ENCODE measurements around the gene PDX1. TPM values are rescaled to one million over a fixed set of nuclear protein-coding genes. Genes with fewer than 3 reads are reported as not detected.

Gene PDX1
- 0.05 to 0.22 TPM (median 0.07 TPM) in 4 of 5 replicates, not detected in the other for total RNA-seq (2022; extraction: Qiagen RNA extraction; ENCODE audit: low read depth)

GRCh38 chr13:27919934-27920676 lies at the start of gene PDX1:
TSS of gene PDX1 (plus strand) at chr13:27920000. CDS start at chr13:27920139, 139 bp downstream.

GRCh38 chr13:27969082-27969865 lies 49.5 kb downstream of the PDX1 start, which contains the start of gene CDX2:
TSS of gene CDX2 (minus strand) at chr13:27969315. CDS start at chr13:27969006, 309 bp downstream.

Other genes starting within 250 kb of the PDX1 start
- gene GSX1, start 127.5 kb upstream of the PDX1 start, total RNA-seq (2022; extraction: Qiagen RNA extraction; ENCODE audit: low read depth) = not detected in 5 replicates
- gene CDX2, start 49.3 kb downstream of the PDX1 start, total RNA-seq (2022; extraction: Qiagen RNA extraction; ENCODE audit: low read depth) = 0.53 to 1.2 TPM (median 0.96 TPM) in 5 replicates
- gene URAD, start 68.7 kb downstream of the PDX1 start, total RNA-seq (2022; extraction: Qiagen RNA extraction; ENCODE audit: low read depth) = not detected in 5 replicates
- not detected in 5 replicates for gene FLT3, start 180.6 kb downstream of the PDX1 start, total RNA-seq (2022; extraction: Qiagen RNA extraction; ENCODE audit: low read depth)
- 5.2 to 8.7 TPM (median 8.4 TPM) in 5 replicates for gene PAN3, start 218.5 kb downstream of the PDX1 start, total RNA-seq (2022; extraction: Qiagen RNA extraction; ENCODE audit: low read depth)

All from A549 treated with GW870086 at 1 μM for 4 hours (cell line).